Measurements from ENCODE around the gene GAS6.

Gene GAS6

GRCh38 chr13:113864273-113864890, 506 bp upstream of the GAS6 start:
- no peak for DNase-seq

GRCh38 chr13:113862931-113863523, 849 bp downstream of the GAS6 start:
- peak; percentile 24 for DNase-seq

GRCh38 chr13:113862191-113862930, 1.5 kb downstream of the GAS6 start:
- no peak for DNase-seq

GRCh38 chr13:113861433-113862030, 2.3 kb downstream of the GAS6 start:
- no peak for DNase-seq

- DNase-seq: no peak
Observed at GRCh38 chr13:113860665-113861432, 3.0 kb downstream of the GAS6 start.

GRCh38 chr13:113860051-113860664, 3.7 kb downstream of the GAS6 start:
- no peak for DNase-seq

GRCh38 chr13:113859311-113860050, 4.4 kb downstream of the GAS6 start:
- DNase-seq: no peak

- no peak for DNase-seq
Observed at GRCh38 chr13:113857531-113858195, 6.2 kb downstream of the GAS6 start.

- no peak for DNase-seq
Observed at GRCh38 chr13:113856716-113857065, 7.2 kb downstream of the GAS6 start.

GRCh38 chr13:113855931-113856715, 7.8 kb downstream of the GAS6 start:
- DNase-seq: no peak

- DNase-seq: no peak
Observed at GRCh38 chr13:113855012-113855921, 8.6 kb downstream of the GAS6 start.

GRCh38 chr13:113854238-113855011, 9.5 kb downstream of the GAS6 start:
- peak; percentile 77 for DNase-seq

- no peak for DNase-seq
Observed at GRCh38 chr13:113853518-113854237, 10.2 kb downstream of the GAS6 start.

GRCh38 chr13:113852536-113853517, 11.0 kb downstream of the GAS6 start:
- DNase-seq: no peak

- no peak for DNase-seq
Observed at GRCh38 chr13:113851826-113852535, 11.9 kb downstream of the GAS6 start.

- no peak for DNase-seq
Observed at GRCh38 chr13:113851480-113851803, 12.4 kb downstream of the GAS6 start.

Data from fibroblast of upper back skin (primary cell).